NK-92 (cell line): ENCODE data around the gene SKAP2.

ENCODE experiments used
- DNase-seq: peaks from one replicate; lab custom pipeline; 2025; ENCODE audit not compliant: unreplicated experiment; lab: John Stamatoyannopoulos, UW

Gene SKAP2

DNA sequence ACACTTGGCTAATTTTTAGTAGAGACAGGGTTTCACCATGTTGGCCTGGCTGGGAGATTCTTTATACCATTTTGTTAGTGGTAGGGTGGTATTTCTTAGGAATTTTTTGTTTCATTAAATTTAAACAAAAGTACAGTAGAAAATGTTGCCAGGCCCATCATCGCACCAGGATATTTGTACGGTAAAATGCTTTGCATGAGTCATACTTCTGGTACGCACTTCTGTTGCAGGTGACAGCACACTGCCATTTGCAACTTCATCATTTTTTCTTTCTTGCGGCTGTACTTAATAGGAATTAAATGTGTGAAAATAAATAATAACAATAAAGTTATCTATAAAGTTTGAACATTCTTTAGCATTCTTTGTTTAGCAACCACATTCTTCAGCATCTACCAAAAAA is 195.6 kb downstream of the SKAP2 start:
- DNase-seq, result no peak

DNA sequence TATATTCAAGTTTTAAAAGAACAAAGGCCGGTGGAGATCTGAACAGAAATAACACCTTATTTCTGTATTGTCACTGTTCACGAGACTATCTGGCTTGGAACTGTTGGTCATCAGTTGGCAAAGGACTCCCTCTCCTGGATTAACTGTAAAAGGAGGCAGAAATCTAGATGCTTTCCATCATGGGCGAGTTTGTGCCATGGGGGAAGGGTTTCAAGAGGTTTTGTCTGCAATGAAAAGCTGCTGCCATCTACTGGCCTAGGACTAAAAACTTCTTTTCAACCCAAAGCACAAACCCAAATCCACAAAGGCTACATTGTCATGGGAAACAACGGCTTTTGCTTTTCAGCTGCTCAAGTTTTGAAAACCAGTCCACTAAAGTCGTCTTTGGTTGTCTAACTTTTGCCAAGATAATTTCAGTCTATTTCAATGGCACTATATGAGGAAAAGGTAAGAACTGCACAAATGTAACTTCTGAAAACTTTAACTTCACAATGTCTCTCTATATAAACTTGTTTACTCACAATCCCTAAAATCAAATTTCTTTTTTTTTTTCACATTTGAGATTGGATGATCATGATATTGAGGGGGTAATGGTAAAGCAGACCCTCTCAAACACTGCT is 196.8 kb downstream of the SKAP2 start:
- no peak for DNase-seq

DNA sequence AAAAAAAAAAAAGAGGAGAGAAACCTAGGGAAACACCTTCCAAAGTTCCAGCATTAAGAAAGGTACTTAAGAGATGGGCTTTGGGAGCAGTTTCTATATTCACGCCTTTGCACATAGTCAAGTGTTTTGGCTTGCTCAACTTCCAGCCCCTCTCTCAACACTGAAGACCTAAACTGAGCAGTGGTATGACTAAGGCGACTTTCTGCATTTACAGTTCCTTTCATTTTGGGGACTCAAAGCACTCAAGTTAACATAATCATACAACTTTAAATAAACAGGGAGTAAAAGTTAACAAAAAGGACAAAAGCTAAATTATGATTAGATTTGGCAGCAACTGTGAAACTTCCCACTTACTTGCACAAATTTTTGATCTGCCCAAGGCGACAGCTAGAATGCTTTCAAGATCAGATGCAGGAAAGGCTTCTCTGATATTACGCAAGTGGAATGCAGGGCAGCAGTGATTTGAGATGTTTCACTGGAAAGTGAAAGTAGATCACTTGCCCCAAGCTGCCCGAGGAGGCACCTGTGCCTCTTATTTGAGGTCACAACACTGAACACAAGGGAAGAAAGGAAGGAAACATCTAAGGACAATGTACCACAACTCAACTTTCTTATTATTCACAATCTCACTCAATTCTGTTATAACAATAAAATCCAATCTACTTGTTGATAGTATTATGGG is 199.5 kb downstream of the SKAP2 start:
- DNase-seq, result no peak

DNA sequence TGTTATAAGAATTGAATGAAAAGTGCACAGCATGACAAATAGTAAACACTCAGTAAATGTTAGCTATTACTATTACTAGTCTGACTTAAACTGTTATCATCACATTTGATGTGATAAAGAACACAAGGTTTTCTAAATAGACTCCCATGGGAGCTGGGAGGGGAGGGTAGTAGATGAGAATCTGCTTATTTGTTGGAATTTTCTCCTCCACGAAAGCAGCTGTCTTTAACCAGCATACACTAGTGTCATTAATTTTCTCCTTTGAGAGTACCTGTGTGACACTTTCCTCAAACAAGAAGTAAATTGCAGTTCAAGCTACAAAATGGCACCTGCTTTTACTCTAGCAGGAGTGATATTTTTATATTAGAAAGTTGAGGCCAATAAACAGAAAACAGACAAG is 200.1 kb downstream of the SKAP2 start:
- DNase-seq, result no peak

DNA sequence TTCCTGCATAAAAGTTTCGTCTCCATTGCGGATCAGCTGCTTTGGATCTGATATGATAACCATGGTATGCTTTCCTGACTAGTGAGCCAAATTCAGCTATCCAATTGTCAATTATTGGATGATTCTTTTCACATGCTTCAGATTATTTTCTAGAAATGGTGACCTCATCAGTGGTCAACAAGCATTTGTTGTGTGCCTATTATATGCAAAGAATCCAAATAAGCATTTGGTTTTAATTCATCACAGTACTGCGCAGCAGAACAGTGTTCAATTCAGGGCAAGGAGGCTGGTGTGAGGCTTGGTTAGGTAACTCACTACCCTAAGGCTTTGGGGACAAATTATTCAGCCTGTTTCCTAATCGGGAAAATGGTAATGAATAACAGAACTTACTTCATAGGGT is 200.5 kb downstream of the SKAP2 start:
- DNase-seq, result no peak

DNA sequence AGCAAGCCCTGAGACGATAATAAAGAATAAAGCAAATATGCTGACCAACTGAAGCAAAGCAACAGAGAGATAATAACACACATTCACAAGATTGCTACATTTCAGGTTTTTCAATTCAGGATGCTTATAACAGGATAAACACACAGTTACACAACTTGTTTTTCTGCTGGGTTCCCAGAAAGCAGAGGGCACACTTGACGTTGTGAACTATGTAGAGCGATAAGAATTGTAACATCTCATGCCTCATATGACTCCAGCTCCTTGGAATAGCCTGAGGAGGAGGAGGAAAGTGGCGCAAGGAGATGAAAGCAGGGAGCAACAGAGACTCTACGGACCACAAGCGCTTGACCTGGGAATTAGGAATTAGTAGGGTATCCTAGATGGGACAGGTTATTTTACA is 201.7 kb downstream of the SKAP2 start:
- no peak for DNase-seq

DNA sequence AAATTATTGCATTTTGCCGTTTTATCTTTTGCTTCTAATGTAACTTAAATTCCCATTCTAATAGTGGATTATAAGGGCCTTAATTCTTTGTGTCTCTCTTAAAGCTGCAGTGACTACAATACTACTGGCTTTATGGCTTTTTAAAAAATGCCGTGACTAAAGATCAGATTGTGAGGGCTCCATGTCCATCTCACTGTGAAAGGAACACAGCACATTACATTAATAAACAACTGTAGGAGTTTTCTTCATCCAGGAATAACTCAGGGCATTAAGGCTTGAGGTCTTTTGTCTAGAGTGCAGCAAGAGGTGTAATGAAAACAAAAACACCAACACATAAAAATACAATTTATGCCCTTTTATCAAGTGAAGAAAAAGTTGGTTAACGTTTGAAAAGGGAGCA is 205.3 kb downstream of the SKAP2 start:
- DNase-seq, result no peak

DNA sequence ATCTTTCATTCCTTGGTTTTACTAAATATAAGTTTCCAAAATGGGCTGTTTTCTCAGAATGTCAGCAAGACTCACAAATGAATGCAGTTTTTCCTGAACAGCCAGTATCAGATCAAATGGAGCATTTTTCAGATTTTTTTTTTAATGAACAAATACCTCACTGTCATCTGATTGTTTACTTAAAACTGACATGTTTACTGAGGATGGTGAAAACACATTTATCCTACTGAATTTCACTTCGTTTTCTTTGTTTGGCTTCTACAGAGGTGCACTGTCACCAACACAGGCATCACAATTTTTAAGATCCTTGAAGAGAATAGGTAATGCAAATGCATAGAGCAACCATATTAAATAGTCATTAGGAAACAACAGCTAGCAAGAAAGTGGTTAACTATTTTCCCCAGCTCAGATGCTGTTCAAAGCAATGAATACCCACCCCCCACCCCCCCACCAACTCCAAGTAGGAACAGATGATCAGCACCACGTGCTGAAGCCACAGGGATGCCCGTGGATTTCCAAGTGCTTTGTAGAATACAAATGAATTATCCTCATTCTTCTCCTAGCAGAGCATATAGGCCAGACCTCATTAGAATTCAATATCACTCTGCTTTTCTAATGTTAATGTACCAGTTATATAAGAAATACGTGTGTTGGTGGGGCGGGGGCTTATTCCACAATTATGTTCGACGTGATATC is 205.9 kb downstream of the SKAP2 start:
- DNase-seq, result no peak

DNA sequence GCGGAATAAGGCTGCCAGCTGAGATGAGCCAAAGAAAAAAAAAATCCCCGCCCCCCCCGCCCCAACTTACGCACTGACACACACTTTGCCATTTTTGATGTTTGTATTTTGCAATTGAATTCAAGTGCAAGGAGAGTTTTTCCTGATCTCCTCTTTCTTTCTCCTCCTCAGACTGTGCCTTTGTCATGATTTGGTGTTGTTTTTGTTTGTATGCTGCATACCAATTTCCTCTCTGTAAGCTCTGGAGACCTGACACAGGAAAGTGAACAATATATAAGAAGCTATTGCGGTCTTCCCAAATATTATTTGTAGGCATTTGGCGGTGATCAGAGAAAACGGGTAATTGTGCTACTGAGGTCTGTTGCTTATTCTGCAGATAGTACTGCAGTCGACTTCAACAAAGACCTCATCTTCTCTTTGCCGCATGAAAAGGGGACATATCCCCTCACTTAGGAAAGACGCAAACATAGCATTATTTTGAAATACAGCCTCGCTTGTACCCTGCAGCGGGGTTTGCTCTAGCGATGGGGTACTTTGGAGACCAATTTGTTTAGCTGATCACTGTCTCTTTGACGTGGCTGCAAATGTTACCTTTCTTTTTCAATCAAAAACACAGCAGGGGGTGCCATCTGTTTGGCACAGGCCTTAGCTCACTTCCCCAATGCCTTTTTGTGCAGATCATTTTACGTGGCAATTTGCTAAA is 206.6 kb downstream of the SKAP2 start:
- DNase-seq, result no peak

DNA sequence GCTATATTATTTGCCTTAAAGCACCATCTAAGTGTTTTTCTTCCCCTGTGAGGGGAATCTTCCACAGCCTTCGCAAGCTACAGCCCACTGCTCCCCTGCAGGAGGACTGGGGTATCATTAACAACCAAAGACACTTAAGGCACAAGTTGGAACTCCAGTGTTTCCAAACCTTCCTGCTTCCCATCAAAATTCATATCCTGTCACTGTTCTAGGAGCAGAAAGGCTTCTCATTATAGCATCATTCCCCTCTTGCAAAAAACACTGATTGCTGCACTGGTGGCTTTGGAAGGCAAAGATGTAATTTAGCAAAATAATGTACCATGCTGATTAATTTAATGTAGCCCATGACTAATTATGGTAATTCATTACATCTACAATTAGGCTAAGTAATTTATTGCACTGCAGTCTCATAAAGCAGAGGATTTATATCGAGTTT is 207.2 kb downstream of the SKAP2 start:
- DNase-seq, result no peak

DNA sequence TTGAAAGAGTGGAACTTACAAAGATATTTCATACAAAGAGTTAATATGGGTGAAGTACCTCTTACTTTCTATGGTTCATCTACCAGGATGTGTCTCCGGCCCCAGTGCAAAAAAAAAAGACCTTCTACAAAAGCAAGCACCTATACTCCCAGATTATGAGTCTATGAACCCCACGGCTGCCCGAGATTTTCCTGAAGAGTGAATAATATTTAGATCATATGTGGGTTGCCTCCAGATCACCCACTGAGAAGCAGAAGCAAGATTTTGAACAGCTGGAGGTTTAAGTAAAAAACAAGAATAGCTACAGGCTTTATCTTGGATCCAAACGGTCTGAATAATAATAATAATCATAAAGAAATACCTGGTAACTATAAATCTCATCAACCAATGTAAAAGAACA is 207.7 kb downstream of the SKAP2 start:
- no peak for DNase-seq

DNA sequence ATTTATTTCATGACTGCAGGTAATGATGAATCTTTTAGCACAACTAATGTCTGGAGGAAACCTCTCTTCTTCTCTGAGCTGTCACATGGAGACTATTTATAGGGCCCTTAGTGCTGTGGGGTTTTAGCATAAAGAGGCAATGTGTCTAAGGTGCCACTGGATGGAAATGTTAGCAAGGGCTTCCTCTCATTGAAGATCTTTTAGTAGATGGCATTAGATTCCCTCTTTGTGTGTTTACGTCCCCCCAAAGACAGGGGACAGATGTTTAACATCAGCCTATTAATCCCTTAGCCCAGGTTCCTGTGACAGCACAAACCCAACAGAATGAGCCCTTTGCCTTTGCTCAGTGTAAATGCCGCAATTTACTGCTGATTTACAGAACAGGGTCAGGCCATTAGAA is 208.6 kb downstream of the SKAP2 start:
- DNase-seq, result no peak

DNA sequence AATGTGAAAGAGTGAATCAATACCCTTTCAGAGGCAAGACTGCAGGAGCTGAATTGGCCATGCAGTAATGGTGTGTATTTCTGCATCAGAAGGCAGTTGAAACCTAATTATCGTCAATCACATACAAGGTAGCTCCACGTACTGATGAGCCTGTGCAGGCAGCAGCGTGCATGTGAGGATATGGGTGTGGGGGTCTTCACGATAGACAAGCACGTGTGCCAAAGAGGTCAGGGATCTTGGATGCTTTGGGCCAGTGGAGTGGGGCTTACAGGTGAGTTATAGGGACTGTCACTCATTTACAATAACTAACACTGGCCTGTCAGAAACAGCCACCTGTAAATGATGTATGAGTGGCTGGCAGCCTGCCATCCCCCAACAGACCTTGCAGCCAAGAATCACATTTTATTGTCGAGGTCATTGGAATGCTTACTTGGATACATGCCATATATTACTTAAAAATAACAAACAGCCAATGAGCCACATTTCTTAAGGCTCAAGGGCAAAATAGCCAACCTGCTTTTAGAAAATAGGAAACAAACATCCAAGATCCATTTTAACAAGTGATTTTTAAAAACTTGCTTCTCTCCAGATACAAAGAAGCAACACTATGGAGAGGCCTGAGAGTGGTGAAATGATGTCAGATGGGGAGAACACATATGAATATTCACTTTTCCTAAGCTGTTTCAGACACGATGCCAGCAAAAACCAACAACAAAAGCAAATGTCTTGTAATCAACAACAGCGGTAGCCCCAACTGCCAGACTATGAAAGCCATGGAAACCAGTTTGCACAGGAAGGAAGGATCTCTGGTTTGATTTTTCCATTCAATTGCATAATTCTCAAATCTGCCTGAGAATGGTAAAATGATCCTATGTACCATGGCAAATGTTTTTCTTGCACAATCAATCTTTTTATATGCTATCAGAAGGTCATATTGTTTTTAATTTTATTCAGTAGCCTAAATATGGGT is 210.7 kb downstream of the SKAP2 start:
- DNase-seq, result no peak

DNA sequence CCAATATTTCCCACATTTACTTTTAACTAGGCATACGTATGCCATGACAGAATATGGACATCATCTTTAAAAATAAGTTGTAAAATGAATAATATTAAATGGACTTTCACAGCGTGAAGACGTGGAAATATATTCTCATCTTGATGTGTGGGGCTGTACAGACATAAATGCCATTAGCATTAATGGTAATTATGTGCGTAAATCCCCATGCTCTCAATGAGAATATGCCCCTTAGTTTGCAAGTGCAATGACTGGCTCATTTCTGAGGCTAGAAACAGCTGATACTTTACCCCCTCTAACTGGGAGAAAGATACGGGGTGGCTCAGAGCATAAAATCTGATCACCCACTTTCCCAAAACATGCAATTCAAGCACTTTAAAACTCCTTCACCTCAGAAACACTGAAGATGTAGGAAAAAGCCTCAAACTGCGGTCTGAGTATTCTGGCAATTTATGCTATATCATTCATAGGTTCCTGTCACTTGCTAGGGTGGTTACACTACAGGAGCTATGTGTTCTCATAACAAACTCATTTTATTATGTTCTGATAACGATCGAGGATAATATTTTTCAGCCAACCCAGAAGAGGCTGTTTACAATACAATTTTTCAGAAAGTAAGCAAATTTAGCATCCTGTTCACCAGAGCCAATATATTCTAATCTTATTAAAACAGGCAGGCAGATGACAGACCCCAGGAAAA is 211.8 kb downstream of the SKAP2 start:
- DNase-seq, result no peak

DNA sequence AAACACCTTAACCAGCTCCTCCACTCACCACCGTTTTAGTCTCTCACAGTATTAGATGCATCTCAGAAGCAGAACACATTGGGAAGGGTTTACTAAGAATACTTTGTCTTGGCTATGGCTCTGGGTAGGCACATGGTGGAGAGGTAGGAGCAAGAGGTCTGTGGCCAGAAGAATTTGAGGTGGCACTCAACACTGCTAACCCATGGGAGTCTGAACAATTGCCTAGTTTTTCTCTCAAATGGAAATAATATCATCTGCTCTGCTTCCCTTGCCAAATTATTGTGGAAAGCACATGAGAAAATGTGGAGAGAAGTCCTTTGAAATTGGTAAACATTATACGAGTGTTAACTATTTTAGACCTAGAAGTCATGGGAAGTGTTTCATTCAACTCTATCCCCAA is 214.3 kb downstream of the SKAP2 start:
- DNase-seq, result no peak

DNA sequence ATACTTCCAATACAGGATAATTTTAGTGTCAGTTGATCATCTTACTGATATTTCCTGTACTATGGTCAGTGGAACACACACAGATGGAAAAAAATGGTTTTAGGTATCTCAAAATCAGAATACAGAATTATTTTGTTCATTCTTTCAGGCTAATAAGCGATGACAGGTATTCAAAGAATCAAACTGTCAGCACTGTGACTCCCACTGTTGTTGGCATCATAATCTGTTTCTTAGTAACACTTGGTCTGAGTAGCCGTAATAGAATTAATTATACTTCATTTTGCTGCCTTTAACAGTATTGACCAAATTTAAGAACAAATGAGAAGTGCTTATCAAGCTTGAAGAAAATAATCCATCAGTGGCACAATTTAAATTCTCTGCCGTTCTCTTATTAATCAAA is 215.0 kb downstream of the SKAP2 start:
- DNase-seq, result no peak

DNA sequence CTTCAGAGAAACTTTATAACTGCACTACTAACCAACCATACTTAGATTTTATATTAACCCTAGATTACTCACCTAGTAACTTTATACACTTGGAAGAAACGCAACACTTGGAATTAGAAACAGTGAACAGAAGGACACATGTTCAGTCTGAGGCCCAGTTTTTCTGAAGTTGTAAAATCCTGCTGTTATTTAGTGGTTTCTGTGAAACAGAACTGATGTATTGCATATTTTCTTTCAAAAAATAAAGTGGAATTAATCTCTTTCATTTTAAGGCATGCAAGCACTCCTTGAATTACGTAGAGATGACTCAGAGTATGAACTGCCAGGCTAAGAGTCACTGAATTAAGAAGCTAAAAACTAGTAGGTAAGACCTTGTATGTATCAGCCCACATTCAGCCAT is 215.8 kb downstream of the SKAP2 start:
- no peak for DNase-seq

DNA sequence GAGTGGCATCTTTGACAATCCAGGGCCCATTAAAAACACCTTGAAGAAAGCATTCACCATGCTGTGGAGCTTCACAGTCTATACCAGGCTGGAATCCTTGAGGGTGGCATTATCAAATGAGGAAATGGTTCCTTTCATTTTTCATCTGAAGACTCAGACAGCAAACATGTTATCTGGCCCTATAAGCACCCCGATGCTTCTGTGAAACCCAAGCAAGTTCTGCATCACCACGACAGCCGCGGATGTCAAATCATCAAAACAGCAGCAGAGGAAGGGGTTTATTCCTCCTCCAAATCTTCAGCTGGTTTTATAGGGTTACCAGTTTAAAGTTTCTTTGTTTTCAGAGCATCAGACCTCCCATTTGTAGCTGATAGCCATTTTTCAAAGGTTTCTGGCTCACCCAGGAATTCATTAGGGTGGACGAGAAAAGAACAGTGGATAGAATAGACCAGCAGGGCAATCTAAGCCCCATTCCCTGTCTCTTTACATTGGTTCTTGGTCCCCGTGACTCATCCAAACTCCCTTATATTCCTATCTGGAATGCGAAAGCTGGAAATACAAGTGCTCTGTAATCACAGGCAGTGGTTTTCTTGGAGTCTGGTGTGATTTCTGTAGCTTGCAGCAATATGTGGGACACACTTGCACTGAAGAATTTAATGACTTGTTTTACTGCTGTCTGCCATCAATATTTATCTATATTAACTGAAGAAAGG is 217.9 kb downstream of the SKAP2 start:
- DNase-seq, result no peak

DNA sequence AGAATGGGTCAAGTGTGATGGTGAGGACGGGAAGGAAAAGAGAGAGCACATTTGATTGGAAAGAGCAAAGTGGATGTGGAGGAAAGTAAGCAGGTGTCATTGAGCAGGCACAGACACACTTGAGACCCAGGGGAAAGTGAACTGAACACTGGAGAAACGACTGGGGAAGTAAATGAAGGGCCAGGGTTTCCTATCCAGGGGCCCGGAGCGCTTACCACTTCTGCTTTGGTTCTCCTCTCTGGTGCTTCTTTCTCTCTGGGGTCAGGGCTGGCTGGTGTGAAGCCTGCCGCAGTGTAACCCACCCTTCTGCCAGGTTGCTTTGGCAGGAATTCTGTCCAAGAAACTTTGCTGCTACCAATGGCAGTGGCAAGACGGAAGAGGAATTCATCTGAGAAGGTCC is 219.3 kb downstream of the SKAP2 start:
- no peak for DNase-seq

DNA sequence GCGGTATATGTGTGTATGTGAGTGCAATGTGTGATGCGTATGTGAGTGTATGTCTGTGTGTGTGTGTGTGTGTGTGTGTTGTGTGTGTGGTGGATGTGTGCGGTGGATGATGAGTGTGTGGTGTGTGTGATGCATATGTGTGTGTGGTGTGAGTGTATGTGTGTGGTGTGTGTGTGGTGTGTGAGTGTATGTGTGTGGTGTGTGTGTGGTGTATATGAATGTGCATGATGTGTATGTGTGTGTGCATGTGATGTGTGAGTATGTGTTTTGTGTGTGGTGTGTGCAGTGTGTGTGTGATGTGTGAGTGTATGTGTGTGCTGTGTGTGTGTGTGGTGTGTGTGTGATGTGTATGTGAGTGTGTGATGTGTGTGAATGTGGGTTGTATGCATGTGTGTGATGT is 222.0 kb downstream of the SKAP2 start:
- DNase-seq, result no peak
